Inferior parietal cortex (tissue), 1 donor: ENCODE data around the gene DTX3L.
A peak's percentile ranks its signal among the peaks of the same experiment; 100 is the strongest.

Source experiments
- DNase-seq: peaks from one replicate; pipeline ENCODE4 v3.0.0-alpha.2; 2016; ENCODE audit errors: extremely low spot score

DTX3L gene

GRCh38 chr3:122564155-122564912 is at the start of gene DTX3L, which contains the start of gene PARP9:
Gene DTX3L, plus strand, starts transcription at chr3:122564338. Its CDS starts 89 bp downstream, at chr3:122564427.
Gene PARP9, minus strand, starts transcription at chr3:122564300. Its CDS starts 4,680 bp downstream, at chr3:122559620.
- peak; percentile 30 for DNase-seq

- DNase-seq, result no peak
Observed at GRCh38 chr3:122515020-122515468, 49.1 kb upstream of the DTX3L start.

- DNase-seq, result no peak
Observed at GRCh38 chr3:122515870-122516269, 48.3 kb upstream of the DTX3L start.

GRCh38 chr3:122516846-122517360 is 47.2 kb upstream of the DTX3L start:
- no peak for DNase-seq

GRCh38 chr3:122519693-122520092 is 44.4 kb upstream of the DTX3L start:
- no peak for DNase-seq

GRCh38 chr3:122520861-122521260 is 43.3 kb upstream of the DTX3L start:
- no peak for DNase-seq

GRCh38 chr3:122523317-122523716 is 40.8 kb upstream of the DTX3L start:
- DNase-seq, result no peak

GRCh38 chr3:122530164-122530563 is 34.0 kb upstream of the DTX3L start:
- DNase-seq, result no peak

GRCh38 chr3:122533480-122533879 is 30.7 kb upstream of the DTX3L start:
- DNase-seq, result no peak

GRCh38 chr3:122533931-122534334 is 30.2 kb upstream of the DTX3L start:
- DNase-seq, result no peak

- DNase-seq, result no peak
Observed at GRCh38 chr3:122535964-122536631, 28.0 kb upstream of the DTX3L start.

GRCh38 chr3:122536632-122537001 is 27.5 kb upstream of the DTX3L start:
- DNase-seq, result no peak

- no peak for DNase-seq
Observed at GRCh38 chr3:122538956-122539490, 25.1 kb upstream of the DTX3L start.

GRCh38 chr3:122546151-122546550 is 18.0 kb upstream of the DTX3L start:
- DNase-seq, result no peak

- no peak for DNase-seq
Observed at GRCh38 chr3:122548076-122548475, 16.1 kb upstream of the DTX3L start.

GRCh38 chr3:122548619-122549018 is 15.5 kb upstream of the DTX3L start:
- no peak for DNase-seq

GRCh38 chr3:122553171-122553570 is 11.0 kb upstream of the DTX3L start:
- no peak for DNase-seq

GRCh38 chr3:122555275-122556071 is 8.7 kb upstream of the DTX3L start:
- no peak for DNase-seq

GRCh38 chr3:122557356-122557755 is 6.8 kb upstream of the DTX3L start:
- DNase-seq, result no peak

GRCh38 chr3:122558605-122559004 is 5.5 kb upstream of the DTX3L start:
- DNase-seq, result no peak

- DNase-seq, result no peak
Observed at GRCh38 chr3:122559906-122560305, 4.2 kb upstream of the DTX3L start.

- peak; percentile 66 for DNase-seq
Observed at GRCh38 chr3:122560680-122561079, 3.5 kb upstream of the DTX3L start.
